GM15510 (cell line): Measurements from ENCODE around the gene NLK.

ENCODE experiments used
- POLR2A ChIP-seq: IDR thresholded peaks from 3 replicates; pipeline ENCODE4 v1.6.1; 2011; ENCODE audit warnings: borderline replicate concordance; ENCODE audit not compliant: insufficient read length; ENCODE audit errors: extremely low read depth

NLK gene

DNA sequence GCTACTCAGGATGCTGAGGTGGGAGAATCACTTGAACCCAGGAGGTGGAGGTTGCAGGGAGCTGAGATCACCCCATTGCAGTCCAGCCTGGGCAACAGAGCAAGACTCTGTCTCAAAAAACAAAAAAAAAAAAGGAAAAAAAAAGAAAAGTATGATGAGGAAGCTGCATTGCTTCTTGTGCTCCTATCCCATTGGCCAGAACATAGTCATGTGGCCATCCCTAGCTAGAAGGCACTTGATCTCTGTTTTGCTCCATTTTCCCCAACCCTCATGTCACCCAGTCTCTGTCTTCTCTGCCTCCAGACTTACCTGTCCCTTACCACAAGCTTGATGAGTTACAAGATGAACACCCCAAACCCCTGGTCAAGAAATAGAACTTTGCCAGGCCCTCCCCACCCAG, 163.8 kb downstream of the NLK start:
- no peak for TF ChIP-seq POLR2A

DNA sequence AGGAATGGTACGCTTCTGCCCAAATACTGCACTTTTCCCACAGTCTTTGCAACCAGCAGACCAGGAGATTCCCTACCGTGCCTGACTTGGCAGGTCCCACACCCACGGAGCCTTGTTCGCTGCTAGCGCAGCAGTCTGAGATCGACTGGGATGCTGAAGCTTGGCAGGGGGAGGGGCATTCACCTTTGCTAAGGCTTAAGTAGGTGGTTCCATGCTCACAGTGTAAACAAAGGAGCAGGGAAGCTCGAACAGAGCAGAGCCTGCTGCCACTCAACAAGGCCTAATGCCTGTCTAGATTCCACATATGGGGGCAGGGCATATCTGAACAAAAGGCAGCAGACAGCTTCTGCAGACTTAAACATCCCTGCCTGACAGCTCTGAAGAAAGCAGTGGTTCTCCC, 169.3 kb downstream of the NLK start:
- no peak for TF ChIP-seq POLR2A

DNA sequence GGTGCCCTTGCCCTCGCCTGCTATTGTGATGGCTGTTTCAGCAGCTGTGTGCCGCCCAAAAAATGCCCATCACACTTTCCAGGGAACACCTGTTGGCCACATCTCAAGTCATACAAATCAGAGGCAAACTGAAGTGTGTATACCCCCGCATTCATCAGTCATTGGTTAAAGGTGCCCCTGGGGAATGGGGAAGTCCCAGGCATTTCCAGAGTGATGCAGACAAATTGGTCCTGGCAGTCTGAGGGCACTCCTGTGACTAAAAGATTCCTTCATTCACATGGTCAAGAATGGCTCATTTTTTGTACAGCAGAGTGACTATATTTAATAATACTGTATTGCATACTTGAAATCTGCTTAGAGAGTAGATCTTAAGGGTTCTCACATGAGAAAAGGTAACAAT, 173.6 kb downstream of the NLK start:
- no peak for TF ChIP-seq POLR2A

DNA sequence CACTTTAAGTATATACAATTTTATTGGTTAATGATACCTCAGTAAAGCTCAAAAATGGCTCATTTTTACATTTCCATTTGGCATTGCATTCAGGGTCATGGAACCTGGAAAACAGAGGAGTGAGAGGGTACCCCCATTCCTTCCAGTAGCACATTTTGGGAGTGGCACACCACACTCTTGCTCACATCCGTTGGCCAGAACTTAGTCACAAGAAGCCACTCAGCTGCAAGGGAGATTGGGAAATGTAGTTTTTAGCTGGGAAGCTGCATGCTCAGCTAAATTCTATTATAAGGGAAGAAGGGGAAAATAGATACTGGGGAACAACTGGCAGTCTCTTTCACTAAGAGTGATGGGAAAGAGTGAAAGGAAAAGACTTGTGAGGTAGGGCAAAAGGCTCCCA, 174.1 kb downstream of the NLK start:
- no peak for TF ChIP-seq POLR2A

- TF ChIP-seq POLR2A: no peak
Measured at GRCh38 chr17:28219771-28220170, 177.3 kb downstream of the NLK start.

DNA sequence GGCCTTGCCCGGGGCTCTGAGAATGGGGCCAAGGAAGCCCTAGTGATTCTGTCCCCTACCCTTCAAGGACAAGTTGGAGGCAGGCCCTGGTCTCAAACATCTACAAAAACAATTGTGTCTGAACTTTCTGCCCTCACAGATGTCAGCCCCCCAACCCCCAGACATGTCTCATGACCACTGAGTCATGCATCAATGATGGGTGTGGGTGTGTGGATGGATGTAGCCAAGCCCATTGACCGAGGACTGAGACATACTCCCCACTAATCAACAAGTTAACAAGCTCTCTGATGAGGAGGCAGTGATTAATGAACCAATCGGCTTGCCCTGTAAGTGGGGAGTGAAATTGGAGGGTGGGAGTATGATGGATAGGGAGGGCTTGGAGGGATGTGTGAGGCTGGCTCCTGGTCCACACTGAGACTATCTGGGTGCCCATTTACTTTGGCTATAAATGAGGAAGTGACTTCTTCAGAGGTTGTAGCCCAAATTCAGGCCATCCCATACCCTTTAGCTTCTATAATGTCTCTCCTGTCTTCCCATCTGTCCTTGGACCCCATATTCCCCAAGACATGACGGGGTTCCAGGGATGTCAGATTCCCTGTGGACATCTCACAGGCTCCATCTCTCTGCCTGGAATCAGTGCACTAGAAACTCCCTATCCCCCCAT, 179.4 kb downstream of the NLK start:
- no peak for TF ChIP-seq POLR2A

DNA sequence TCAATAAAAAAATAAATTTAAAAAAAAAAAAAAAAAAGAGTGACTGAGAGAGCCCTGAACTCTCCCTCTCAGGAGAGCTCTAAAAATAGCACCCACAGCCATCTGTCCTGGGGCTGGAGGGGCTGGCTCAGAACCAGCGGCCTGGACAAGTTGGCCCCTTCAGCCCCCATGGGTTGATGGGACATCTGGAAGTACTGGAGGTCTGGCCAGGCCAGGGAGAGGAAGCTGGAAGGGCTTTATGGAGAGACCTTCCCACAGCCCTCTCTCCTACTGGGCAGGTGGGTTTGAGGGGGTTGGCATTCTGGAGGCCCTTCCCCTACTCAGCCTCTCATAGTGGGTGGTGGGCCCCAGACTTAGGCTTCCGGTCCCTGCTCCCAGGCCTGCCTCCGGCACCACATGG, 182.8 kb downstream of the NLK start:
- TF ChIP-seq POLR2A: no peak

DNA sequence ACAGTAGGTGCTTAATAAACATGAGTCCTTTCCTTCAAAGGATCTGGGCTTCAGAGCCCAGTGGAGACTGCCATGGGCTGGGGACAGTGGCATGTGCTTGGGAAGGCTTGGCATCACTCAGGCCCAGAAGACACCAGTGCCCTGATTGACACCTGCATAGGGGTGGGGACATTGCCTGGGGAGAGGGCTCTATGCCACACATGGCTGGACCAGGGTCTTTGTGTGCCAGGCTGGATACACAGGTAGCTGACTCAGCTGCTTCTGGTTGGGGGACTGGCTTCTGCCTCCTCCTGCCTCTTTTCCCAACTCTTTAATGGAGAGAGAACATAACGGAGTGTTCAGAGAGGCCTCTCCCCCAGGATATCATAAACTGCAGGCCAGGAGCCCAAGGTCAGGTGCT, 183.4 kb downstream of the NLK start:
- TF ChIP-seq POLR2A: no peak

- TF ChIP-seq POLR2A: no peak
Measured at GRCh38 chr17:28226563-28227315, 184.3 kb downstream of the NLK start.

- TF ChIP-seq POLR2A: no peak
Measured at GRCh38 chr17:28227316-28228108, 185.0 kb downstream of the NLK start.

DNA sequence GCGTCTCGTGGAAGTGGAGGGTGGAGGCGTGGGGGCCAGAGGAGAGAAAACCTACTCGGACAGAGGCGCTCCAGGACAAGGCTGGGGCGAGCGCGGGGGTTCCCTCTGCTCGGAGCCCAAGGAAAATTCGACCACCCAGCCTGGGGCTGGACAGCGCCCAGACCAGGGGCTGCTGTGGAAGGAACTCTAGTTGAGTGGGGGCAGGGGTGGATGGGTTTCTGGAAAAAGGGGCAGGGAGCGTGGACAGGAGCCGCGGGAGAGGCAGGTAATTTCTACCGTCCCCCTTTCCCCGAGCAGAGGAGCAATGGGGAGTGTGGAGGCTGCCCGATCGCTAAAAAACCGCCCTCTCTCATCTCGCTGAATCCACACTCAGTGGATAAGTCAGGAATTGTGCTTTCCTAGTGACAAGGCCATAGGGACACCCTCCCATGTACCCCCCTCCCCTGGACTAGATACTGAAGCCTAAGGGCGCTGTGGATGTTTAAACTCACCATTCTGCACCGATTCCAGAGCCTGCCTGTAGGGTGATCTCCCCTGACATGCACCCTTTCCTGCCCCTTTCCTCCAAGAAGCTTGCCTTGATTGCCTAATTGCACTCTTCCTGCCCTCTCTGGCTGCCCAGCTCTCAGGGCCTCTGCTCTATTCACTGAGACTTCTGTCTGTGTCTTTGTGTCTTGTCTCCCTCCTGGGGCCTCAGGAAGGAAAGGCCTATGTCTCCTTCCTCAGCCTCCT, 185.8 kb downstream of the NLK start:
- TF ChIP-seq POLR2A: no peak

DNA sequence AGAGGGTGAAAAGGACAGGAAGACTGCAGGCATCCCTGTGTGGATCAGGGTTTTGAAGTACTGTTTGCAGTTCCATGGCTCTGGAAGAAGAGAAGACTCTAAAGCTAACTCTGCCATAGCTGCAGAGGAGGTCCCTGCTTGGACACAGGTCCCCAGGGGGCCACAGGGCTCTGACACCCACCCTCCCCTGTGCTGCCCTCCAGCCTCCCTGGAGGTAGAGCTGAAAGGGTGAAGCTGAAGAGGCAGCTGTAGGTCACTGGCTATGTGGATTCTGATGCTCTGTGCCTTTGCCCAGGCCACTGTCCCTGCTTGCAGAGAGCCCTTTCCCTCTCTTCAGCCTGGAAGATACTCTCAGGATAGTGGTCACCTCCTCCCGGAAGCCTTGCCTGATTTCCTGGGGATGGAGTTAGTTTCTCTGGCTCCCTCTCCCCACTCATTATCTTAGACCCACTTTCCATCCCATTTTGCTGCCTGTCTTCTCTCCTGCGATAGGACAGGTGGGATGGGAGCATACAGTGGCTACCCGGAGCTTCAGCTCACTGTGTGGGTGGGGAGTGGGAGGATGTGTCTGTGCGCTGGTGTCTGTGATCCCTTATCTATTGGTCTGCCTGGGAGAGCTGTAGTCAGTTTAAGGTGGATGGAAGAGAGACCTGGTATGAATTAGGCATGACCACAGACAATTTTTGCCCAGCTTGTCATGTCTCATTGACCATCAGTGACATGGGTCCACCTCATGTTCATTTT, 186.7 kb downstream of the NLK start:
- TF ChIP-seq POLR2A: no peak

DNA sequence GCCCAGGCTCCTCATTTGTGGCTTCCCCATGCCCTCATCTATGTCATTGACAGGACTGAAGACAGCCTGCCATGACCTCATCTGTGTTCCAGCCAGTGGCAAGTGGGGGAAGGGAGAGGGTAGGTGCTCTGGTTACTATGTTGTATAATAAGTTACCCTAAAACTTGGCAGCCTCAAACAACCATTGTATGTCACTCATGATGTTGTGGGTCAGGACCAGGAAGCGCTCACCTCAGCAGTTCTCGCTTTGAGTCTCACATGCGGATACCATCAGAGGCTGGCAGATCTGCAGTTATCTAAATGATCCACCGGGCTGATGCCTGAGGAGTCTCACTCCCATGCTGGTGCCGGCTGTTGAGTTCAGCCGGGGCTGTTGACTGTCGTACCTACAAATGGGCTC, 187.5 kb downstream of the NLK start:
- TF ChIP-seq POLR2A: no peak

DNA sequence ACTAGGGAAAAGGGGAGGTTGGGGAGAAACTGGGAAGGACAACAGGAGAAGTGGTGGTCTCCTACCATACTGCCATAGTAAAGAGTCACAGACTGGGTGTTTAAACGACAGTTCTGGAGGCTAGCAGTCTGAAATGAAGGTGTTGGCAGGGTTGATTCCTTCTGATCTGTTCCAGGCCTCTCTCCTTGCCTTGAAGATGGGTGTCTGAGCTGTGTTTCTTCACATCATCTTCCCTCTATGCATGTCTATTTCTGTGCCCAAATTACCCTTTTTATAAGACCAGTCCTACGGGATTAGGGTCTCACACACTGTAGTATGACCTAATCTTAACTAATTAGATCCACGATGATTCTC, 196.8 kb downstream of the NLK start:
- no peak for TF ChIP-seq POLR2A
